Globus pallidus (tissue), 1 donor: ENCODE measurements around the gene SLC9B1.
"Not testable (repeated sequence)": the region's sequence is repeated elsewhere in the genome, so short reads cannot be mapped to it uniquely, and the experiment has no call there.

Experiments used
- DNase-seq: peaks from one replicate; pipeline ENCODE4 v3.0.0-alpha.2; 2015; ENCODE audit warnings: low spot score

SLC9B1 gene

GRCh38 chr4:102878349-102878748, 141.2 kb downstream of the SLC9B1 start:
- not testable (repeated sequence) for DNase-seq

- not testable (repeated sequence) for DNase-seq
Observed at GRCh38 chr4:102877477-102878106, 141.9 kb downstream of the SLC9B1 start.

DNA sequence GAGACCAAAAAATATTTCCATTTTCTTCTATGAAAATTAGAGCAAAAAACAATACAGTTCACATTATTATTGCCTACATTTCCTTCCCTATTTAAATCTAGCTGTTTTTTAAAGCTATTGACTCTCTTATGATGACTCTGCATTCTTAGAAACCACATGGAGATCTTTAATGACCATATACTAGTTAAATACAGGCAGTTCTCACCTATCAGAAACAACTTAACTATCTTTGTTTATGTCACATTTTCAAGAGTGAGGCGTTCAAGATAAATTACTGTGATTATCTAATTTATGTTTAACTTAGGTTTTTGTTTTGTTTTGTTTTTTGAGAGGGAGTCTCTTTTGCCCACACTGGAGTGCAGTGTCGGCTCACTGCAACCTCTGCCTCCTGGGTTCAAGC, 147.7 kb downstream of the SLC9B1 start:
- DNase-seq = no peak

DNA sequence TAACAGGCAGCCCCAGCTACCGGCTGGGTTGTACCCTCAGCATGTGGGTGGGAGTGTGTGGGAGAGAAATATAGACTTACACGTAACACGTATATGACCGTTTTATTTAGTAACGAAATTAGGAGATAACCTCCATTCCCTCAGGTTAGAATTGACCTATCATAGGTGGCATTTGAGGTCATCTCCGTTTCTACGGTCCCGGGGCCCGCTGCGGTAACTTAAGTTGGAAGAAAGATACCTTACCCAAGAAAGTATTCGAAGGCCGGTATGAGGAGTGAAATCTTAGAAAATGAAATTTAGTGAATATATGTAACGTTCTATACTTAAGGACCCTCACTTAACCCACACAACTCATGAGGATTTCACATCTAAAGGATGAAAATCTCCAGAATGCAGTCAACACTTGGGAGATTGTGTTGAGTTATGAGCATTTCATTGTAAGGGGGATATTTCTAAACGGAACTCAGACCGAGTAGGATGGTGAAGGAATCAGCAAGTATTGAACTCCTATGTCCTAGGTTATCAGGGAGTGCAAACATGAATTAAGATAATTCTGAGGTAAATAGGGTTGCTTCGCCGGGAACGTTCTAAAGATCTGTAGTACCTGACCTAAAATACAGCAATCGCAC, 149.8 kb downstream of the SLC9B1 start:
- DNase-seq = peak; percentile 24

DNA sequence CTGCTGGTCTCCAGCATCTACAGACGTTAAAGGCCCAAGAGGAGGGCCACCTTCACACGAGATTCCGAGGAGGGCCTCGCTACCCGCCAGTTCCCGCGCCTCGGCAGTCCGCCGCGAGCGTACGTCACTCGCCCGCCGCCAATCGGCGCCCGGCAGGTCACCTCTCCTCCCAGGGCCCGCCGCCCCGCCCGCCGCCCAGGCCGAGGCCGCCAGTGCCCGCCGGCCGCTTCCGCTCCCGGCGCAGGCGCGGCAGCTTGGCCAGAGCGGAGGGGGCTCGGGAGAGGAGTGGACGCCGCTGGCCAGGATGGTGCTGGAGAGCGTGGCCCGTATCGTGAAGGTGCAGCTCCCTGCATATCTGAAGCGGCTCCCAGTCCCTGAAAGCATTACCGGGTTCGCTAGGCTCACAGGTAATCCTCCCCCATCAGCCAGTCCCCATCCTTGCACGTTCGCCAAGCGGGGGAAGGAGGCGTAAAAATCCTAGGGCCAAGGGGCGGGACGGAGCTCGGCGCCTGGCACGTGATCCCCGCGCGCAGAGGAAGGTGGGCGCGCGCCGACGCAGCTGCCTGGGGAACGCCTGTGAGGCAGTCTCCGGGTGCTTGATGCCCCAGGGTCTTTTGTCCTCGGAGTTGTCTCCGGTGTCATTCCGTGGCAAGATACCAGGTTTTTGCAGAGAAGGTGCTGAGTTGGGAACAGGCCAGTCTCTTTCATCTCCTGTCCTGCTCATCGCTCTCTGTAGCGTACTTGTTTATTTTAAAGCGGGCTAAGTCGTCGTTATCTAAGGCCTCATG, 150.5 kb downstream of the SLC9B1 start, which contains the start of gene CISD2:
Gene CISD2, plus strand, starts transcription at position 212 of the 788 bp plus-strand sequence. Its CDS starts 93 bp downstream, at position 305.
- peak; percentile 94 for DNase-seq

- DNase-seq = no peak
Observed at GRCh38 chr4:102868153-102868780, 151.2 kb downstream of the SLC9B1 start.

- DNase-seq = no peak
Observed at GRCh38 chr4:102867278-102868152, 152.0 kb downstream of the SLC9B1 start.

DNA sequence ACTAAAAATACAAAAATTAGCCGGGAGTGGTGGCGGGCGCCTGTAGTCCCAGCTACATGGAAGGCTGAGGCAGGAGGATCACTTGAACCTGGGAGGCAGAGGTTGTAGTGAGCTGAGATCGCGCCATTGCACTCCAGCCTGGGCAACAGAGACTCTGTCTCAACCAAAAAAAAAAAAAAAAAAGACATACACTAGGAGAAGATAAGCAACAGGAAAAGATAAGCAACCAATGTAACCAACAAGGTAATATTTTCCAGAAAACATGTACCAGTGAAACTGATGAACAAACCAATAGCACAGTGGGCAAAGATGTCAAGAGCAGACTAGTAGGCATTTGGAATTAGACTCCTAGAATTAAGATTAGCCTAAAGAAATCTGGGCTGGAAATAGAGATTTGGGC, 154.2 kb downstream of the SLC9B1 start:
- DNase-seq = not testable (repeated sequence)

GRCh38 chr4:102862747-102863146, 156.8 kb downstream of the SLC9B1 start:
- no peak for DNase-seq

DNA sequence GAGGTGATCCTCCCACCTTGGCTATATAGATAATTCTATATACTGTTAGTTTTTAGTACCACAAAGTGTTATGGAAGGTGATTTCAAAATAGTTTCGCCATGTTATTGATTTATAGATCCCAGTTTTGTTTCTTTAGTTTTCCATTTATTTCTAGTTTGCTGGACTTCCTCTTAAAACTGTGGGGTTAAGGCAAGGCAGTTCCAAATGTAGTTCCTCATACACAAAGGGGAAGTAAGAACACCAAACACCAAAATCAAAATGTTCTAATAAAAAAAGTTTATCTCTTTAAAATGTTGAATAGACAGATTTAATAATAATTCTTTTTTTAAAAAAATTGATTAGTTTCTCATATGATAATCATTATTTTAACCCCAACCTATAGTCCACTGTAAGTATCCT, 157.5 kb downstream of the SLC9B1 start:
- no peak for DNase-seq

DNA sequence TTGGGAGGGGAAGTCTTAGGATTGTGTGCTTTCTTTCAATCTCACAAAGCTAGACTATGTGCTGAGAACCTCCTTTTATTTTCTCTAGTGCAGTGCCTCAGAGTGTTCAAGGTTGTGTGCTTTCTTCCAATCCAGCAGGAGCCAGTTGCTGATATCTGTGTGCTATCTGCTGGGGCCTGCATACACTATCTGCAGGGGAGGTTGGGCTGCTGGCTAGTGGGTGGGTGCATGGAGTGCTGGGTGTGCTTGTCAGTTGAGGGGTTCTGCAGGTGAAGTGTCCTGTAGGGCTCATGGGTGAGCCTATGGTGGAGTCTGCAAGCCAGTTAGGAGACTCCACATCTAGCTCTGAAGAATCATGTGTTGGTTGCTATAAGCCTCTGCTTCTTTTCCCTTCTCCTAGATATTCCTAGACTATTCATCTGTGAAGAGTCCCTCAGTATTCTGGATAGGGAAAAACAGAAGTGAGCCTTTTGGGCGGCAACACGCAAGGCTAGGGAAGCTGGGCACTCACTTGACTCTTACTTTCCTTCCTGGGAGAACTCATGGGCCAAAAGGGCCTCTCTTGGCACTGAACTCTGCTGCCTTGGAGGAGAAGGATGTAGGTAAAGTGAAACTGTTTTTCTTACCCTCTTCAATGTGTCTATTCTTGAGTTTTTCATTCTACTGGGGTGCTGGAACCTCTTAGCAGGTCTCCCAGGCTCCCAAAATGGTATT, 158.7 kb downstream of the SLC9B1 start:
- DNase-seq = no peak

DNA sequence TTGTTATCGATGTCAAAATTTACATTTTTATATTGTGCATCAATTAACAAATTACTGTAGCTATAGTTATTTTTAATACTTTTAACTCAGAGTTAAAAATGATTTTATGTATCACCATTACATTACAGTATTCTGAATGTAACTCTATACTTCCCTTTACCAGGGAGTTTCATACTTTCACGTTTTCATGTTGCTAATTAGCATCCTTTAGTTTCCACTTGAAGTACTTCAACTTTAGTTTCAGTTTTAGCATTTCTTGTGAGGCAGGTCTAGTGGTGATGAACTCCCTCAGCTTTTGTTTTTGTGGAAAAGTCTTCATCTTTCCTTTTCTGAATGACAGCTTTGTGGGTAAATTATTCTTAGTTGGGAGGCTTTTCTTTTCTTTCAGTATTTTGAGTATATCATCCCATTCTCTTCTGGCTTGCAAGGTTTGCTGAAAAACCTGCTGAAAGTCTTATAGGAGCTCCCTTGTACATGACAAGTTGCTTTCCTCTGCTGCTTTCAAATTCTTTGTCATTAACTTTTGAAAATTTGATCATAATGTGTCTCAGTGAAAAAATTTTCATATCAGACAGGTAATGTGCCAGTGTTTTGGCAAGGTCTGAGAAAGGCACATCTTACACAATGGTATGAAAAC, 160.6 kb downstream of the SLC9B1 start:
- no peak for DNase-seq
